ENCODE results near the gene PNPLA1.

The PNPLA1 gene

GRCh38 chr6:36317623-36318022 lies 47.8 kb downstream of the PNPLA1 start:
- DNase-seq (ENCODE audit: low read depth): no peak

- DNase-seq (ENCODE audit: low read depth): no peak
Measured at GRCh38 chr6:36318690-36319435, 49.0 kb downstream of the PNPLA1 start.

- no peak for DNase-seq (ENCODE audit: low read depth)
Measured at GRCh38 chr6:36319436-36319762, 49.5 kb downstream of the PNPLA1 start.

GRCh38 chr6:36319821-36320220 lies 50.0 kb downstream of the PNPLA1 start:
- DNase-seq (ENCODE audit: low read depth): no peak

- DNase-seq (ENCODE audit: low read depth): no peak
Measured at GRCh38 chr6:36320475-36320874, 50.6 kb downstream of the PNPLA1 start.

- DNase-seq (ENCODE audit: low read depth): no peak
Measured at GRCh38 chr6:36322591-36322990, 52.7 kb downstream of the PNPLA1 start.

- no peak for DNase-seq (ENCODE audit: low read depth)
Measured at GRCh38 chr6:36323062-36323461, 53.2 kb downstream of the PNPLA1 start.

- no peak for DNase-seq (ENCODE audit: low read depth)
Measured at GRCh38 chr6:36324191-36324590, 54.3 kb downstream of the PNPLA1 start.

GRCh38 chr6:36324715-36325114 lies 54.9 kb downstream of the PNPLA1 start:
- DNase-seq (ENCODE audit: low read depth): no peak

- no peak for DNase-seq (ENCODE audit: low read depth)
Measured at GRCh38 chr6:36326356-36326995, 56.6 kb downstream of the PNPLA1 start.

GRCh38 chr6:36327226-36327918 lies 57.5 kb downstream of the PNPLA1 start:
- no peak for DNase-seq (ENCODE audit: low read depth)

GRCh38 chr6:36327919-36328236 lies 58.0 kb downstream of the PNPLA1 start:
- DNase-seq (ENCODE audit: low read depth): no peak

- no peak for DNase-seq (ENCODE audit: low read depth)
Measured at GRCh38 chr6:36328600-36328999, 58.7 kb downstream of the PNPLA1 start.

- DNase-seq (ENCODE audit: low read depth): no peak
Measured at GRCh38 chr6:36329798-36330291, 60.0 kb downstream of the PNPLA1 start.

- DNase-seq (ENCODE audit: low read depth): no peak
Measured at GRCh38 chr6:36330366-36330765, 60.5 kb downstream of the PNPLA1 start.

- DNase-seq (ENCODE audit: low read depth): no peak
Measured at GRCh38 chr6:36331381-36331780, 61.5 kb downstream of the PNPLA1 start.

- DNase-seq (ENCODE audit: low read depth): no peak
Measured at GRCh38 chr6:36333171-36333895, 63.5 kb downstream of the PNPLA1 start.

- no peak for DNase-seq (ENCODE audit: low read depth)
Measured at GRCh38 chr6:36333931-36334725, 64.3 kb downstream of the PNPLA1 start.

GRCh38 chr6:36334832-36335459 lies 65.1 kb downstream of the PNPLA1 start:
- no peak for DNase-seq (ENCODE audit: low read depth)

- no peak for DNase-seq (ENCODE audit: low read depth)
Measured at GRCh38 chr6:36335465-36336207, 65.8 kb downstream of the PNPLA1 start.

Data from activated T-cell treated with anti-CD3 and anti-CD28 coated beads for 1 hour (primary cell).